SK-N-MC (cell line): ENCODE results near the gene PCDHA1.

ENCODE experiments used
- EZH2 ChIP-seq: fragments of 200-600 bp; sonication (generic); IDR thresholded peaks from one replicate; pipeline ENCODE4 v1.6.1; 2017; ENCODE audit warnings: antibody characterized with exemption
- POLR2AphosphoS5 ChIP-seq: IDR thresholded peaks from 2 replicates; pipeline ENCODE4 v1.6.1; 2012; ENCODE audit warnings: mild to moderate bottlenecking, low read depth, low read length, borderline replicate concordance

GRCh38 chr5:140801494-140801841 is 15.5 kb downstream of the PCDHA1 start:
- TF ChIP-seq EZH2, result no peak
- no peak for TF ChIP-seq POLR2AphosphoS5
